Loucy (cell line): Measurements from ENCODE around the gene FEZF2.

Source experiments
- H2AFZ ChIP-seq: fragments of 200-600 bp; sonication (generic); 2 replicates; pipeline ENCODE4 v1.6.0; 2016; ENCODE audit warnings: antibody characterized with exemption, mild to moderate bottlenecking, low read length, moderate library complexity
- H3F3A ChIP-seq: fragments of 200-600 bp; 2 replicates; pipeline ENCODE4 v1.6.0; 2016; ENCODE audit warnings: antibody characterized with exemption, low read depth, mild to moderate bottlenecking
- H3K27me3 ChIP-seq: fragments of 200-600 bp; sonication (generic); 2 replicates; pipeline ENCODE4 v1.6.1; 2014; ENCODE audit warnings: low read length, mild to moderate bottlenecking; ENCODE audit not compliant: insufficient read depth, poor library complexity, severe bottlenecking
- H3K36me3 ChIP-seq: fragments of 200-600 bp; sonication (generic); 2 replicates; pipeline ENCODE4 v1.6.1; 2016; ENCODE audit warnings: low read length; ENCODE audit not compliant: insufficient read depth
- H3K4me1 ChIP-seq: fragments of 200-600 bp; sonication (generic); 2 replicates; pipeline ENCODE4 v1.5.1; 2014; ENCODE audit warnings: low read length, mild to moderate bottlenecking; ENCODE audit not compliant: insufficient read depth, poor library complexity, severe bottlenecking
- H3K4me2 ChIP-seq: fragments of 200-600 bp; sonication (generic); 2 replicates; pipeline ENCODE4 v1.6.0; 2014; ENCODE audit warnings: antibody characterized with exemption, low read length, low read depth, mild to moderate bottlenecking; ENCODE audit not compliant: poor library complexity, severe bottlenecking
- H3K4me3 ChIP-seq: fragments of 200-600 bp; sonication (generic); 2 replicates; pipeline ENCODE4 v1.5.1; 2014; ENCODE audit warnings: low read length, mild to moderate bottlenecking, mixed read lengths; ENCODE audit not compliant: poor library complexity, severe bottlenecking
- H3K79me2 ChIP-seq: fragments of 200-600 bp; sonication (generic); 2 replicates; pipeline ENCODE4 v1.6.1; 2014; ENCODE audit warnings: low read length; ENCODE audit not compliant: insufficient read depth
- H3K9ac ChIP-seq: fragments of 200-600 bp; sonication (generic); 2 replicates; pipeline ENCODE4 v1.6.0; 2014; ENCODE audit warnings: mild to moderate bottlenecking, low read depth, low read length, moderate library complexity; ENCODE audit not compliant: poor library complexity, severe bottlenecking
- H3K9me2 ChIP-seq: fragments of 200-600 bp; sonication (generic); replicated peaks from 2 replicates; pipeline ENCODE4 v1.6.1; 2016; ENCODE audit warnings: low read depth, low read length, mixed read lengths
- H3K9me3 ChIP-seq: fragments of 200-600 bp; sonication (generic); 2 replicates; pipeline ENCODE4 v1.6.1; 2014; ENCODE audit warnings: mild to moderate bottlenecking, antibody characterized with exemption, low read length, low read depth; ENCODE audit not compliant: insufficient read depth
- H4K20me1 ChIP-seq: fragments of 200-600 bp; sonication (generic); 2 replicates; pipeline ENCODE4 v1.6.0; 2014; ENCODE audit warnings: antibody characterized with exemption, low read length, mild to moderate bottlenecking; ENCODE audit not compliant: insufficient read depth, poor library complexity, severe bottlenecking
- CTCF ChIP-seq: fragments of 200-600 bp; sonication (generic); conservative IDR thresholded peaks from 2 replicates; pipeline ENCODE4 v1.5.1; 2014; ENCODE audit warnings: mild to moderate bottlenecking, antibody characterized with exemption, low read length
- EZH2phosphoT487 ChIP-seq: fragments of 200-600 bp; IDR thresholded peaks from 2 replicates; pipeline ENCODE4 v1.6.1; 2018; ENCODE audit warnings: antibody characterized with exemption, mild to moderate bottlenecking, moderate library complexity, borderline replicate concordance

The FEZF2 gene

DNA sequence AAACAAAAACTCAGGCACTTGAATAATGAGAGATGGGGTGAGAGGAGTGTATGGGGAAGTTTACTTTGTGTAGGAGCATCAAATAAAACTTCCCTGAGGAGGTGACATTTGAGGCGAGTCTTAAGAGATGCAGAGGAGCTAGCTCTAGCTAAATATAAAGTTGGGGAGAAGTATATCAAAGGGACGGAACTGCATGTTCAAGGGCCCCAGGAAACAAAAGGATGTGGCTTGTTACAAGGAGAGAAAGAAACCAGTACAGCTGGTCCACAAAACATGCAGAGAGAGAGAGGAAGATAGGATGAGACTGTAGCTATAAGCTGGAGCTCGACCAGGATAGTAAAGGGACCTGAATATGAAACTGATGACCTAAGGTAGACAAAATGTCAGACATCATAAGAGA lies 17.6 kb downstream of the FEZF2 start:
- Histone ChIP-seq H3K27me3 (no peaks in the 10 kb centered on the region), H3K4me3 (no peak overlapping the region), H3K4me2 (no peak overlapping the region), H3K79me2 (no peaks in the 10 kb centered on the region), H3K9ac (no peak overlapping the region), H3K9me2 (no peaks in the 10 kb centered on the region), H3K36me3 (no peaks in the 10 kb centered on the region), H3F3A (no peaks in the 10 kb centered on the region), H2AFZ (no peak overlapping the region), H4K20me1 (no peaks in the 10 kb centered on the region), H3K4me1 (no peaks in the 10 kb centered on the region), H3K9me3 (no peaks in the 10 kb centered on the region)
- TF ChIP-seq EZH2phosphoT487 = no peak
- no peak for TF ChIP-seq CTCF

- Histone ChIP-seq H3F3A (no peaks in the 10 kb centered on the region), H3K27me3 (no peaks in the 10 kb centered on the region), H3K4me1 (no peaks in the 10 kb centered on the region), H3K36me3 (no peaks in the 10 kb centered on the region), H3K4me2 (no peak overlapping the region), H4K20me1 (no peaks in the 10 kb centered on the region), H3K9me3 (no peaks in the 10 kb centered on the region), H3K9me2 (no peaks in the 10 kb centered on the region), H3K79me2 (no peaks in the 10 kb centered on the region), H2AFZ (no peak overlapping the region), H3K9ac (no peak overlapping the region), H3K4me3 (no peak overlapping the region)
- TF ChIP-seq CTCF (no peak), EZH2phosphoT487 (no peak)
These were observed 29.6 kb downstream of the FEZF2 start for GRCh38 chr3:62343755-62344154.

DNA sequence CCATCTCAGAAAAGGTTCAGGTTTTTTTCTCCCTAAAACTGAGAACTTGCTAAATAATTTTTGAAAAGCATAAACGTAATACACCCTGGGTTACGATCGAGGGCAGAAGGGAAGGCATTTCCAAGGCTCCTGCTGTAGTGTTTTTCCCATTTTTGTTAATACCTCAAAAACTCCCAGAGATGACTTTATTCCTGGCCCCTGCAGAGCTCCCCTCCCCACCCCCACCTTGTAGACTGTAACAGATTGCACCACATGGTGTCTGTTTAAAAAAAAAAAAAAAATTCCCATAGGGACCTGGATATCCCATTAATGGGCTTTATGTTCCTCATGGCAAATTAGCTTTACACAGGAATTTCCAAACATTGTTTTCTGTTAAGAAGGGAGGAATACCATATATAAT lies 38.2 kb downstream of the FEZF2 start:
- Histone ChIP-seq H3K9ac (no peak overlapping the region), H3K9me3 (no peaks in the 10 kb centered on the region), H3K4me1 (no peaks in the 10 kb centered on the region), H2AFZ (no peak overlapping the region), H3K4me3 (no peak overlapping the region), H3F3A (no peaks in the 10 kb centered on the region), H3K36me3 (no peaks in the 10 kb centered on the region), H3K4me2 (no peak overlapping the region), H4K20me1 (no peaks in the 10 kb centered on the region), H3K79me2 (no peaks in the 10 kb centered on the region), H3K27me3 (no peaks in the 10 kb centered on the region), H3K9me2 (no peaks in the 10 kb centered on the region)
- TF ChIP-seq EZH2phosphoT487 = no peak
- TF ChIP-seq CTCF = no peak
